Measurements from ENCODE around the gene GAB1. TPM values are rescaled to one million over a fixed set of nuclear protein-coding genes. Genes with fewer than 3 reads are reported as not detected.

The GAB1 gene
- total RNA-seq, 6 experiments from 2014 or later: 6.6 to 8.9 (median 6.9) TPM

DNA sequence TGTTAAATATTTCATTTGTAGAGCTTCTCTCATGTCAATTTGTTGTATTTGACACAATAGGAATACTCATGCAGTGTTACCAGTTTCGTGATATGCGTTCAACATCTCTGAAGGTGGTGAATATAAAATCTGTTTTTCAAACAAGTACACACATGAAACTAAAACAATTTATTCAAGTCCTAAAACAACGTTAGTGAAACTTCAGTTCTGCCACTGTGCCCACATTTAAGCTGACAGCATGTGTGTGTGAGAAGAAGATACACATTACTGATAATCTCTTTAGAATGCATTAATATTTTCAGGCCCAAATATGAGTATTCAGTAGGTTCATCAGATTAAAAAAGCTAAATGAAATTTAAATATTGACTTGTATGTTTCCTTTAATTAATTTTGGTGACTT lies 21.7 kb downstream of the GAB1 start:
- Mint-ChIP-seq H3K27ac (peak overlapping the region; percentile 70; the same call in 1 of the 2 replicates), H3K27me3 (ENCODE audit: insufficient read depth) (no peaks in the 10 kb centered on the region), H3K9me3 (no peaks in the 10 kb centered on the region), H3K4me1 (ENCODE audit: low read depth) (peaks cover 61% of the 10 kb centered on the region), H3K36me3 (ENCODE audit: low read depth) (no peaks in the 10 kb centered on the region), H3K4me3 (peak overlapping the region; percentile 64; the same call in 1 of the 2 replicates)
- no peak for DNase-seq
- TF ChIP-seq, protein P1, sequence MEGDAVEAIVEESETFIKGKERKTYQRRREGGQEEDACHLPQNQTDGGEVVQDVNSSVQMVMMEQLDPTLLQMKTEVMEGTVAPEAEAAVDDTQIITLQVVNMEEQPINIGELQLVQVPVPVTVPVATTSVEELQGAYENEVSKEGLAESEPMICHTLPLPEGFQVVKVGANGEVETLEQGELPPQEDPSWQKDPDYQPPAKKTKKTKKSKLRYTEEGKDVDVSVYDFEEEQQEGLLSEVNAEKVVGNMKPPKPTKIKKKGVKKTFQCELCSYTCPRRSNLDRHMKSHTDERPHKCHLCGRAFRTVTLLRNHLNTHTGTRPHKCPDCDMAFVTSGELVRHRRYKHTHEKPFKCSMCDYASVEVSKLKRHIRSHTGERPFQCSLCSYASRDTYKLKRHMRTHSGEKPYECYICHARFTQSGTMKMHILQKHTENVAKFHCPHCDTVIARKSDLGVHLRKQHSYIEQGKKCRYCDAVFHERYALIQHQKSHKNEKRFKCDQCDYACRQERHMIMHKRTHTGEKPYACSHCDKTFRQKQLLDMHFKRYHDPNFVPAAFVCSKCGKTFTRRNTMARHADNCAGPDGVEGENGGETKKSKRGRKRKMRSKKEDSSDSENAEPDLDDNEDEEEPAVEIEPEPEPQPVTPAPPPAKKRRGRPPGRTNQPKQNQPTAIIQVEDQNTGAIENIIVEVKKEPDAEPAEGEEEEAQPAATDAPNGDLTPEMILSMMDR (IDR thresholded peaks at IDR 0.05): no peak

- Mint-ChIP-seq H3K36me3 (ENCODE audit: low read depth) (no peaks in the 10 kb centered on the region), H3K9me3 (no peaks in the 10 kb centered on the region), H3K4me1 (ENCODE audit: low read depth) (peaks cover 60% of the 10 kb centered on the region), H3K27me3 (ENCODE audit: insufficient read depth) (no peaks in the 10 kb centered on the region), H3K27ac (peak overlapping the region; percentile 70), H3K4me3 (peak overlapping the region; percentile 64)
- TF ChIP-seq, protein P1 (IDR thresholded peaks at IDR 0.05): no peak
- peak; percentile 48 for DNase-seq
These were observed 22.4 kb downstream of the GAB1 start for GRCh38 chr4:143358923-143359643.

DNA sequence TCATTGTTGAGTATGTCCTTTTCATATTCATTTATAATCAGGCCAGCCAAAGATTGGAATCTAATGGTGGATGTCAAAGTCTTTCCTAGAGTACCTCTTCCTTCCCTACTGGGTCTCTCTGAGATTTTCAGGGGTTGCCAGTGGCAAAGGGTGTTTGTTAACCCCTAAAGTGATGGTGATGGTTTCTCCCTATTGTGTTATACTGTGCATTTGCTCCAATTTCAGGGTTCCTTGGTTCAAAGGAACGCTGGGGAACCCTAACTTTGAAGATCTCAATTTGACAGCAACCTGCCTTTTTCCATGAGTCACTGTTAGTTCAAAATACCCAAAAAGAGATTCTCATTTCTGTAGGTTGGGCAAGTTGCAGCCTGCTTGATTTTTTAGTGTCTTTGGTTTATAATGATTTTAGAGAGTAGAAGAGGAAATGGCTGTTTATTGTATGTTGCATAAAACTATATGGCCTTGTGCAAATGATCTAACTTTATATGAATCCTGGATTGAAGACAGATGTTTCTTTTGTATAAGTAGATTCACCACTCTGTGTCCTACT lies 23.0 kb downstream of the GAB1 start:
- Mint-ChIP-seq H3K27me3 (ENCODE audit: insufficient read depth) (no peaks in the 10 kb centered on the region; the same call in 1 of the 2 replicates), H3K4me3 (peak overlapping the region; percentile 64), H3K9me3 (no peaks in the 10 kb centered on the region), H3K4me1 (ENCODE audit: low read depth) (peaks cover 59% of the 10 kb centered on the region), H3K36me3 (ENCODE audit: low read depth) (no peaks in the 10 kb centered on the region), H3K27ac (peak overlapping the region; percentile 70)
- DNase-seq: no peak
- TF ChIP-seq, protein P1 (IDR thresholded peaks at IDR 0.05): no peak

GRCh38 chr4:143360838-143361625 lies 24.4 kb downstream of the GAB1 start:
- H3K4me1 Mint-ChIP-seq (ENCODE audit: low read depth): peaks cover 45% of the 10 kb centered on the region
- no peaks in the 10 kb centered on the region; the same call in 1 of the 2 replicates for H3K27me3 Mint-ChIP-seq (ENCODE audit: insufficient read depth)
- H3K4me3 Mint-ChIP-seq: peak overlapping the region; percentile 16
- no peaks in the 10 kb centered on the region for H3K9me3 Mint-ChIP-seq
- peak overlapping the region; percentile 29 for H3K27ac Mint-ChIP-seq
- TF ChIP-seq, protein P1 (IDR thresholded peaks at IDR 0.05): no peak
- H3K36me3 Mint-ChIP-seq (ENCODE audit: low read depth): no peaks in the 10 kb centered on the region; the same call in 1 of the 2 replicates
- no peak for DNase-seq

DNA sequence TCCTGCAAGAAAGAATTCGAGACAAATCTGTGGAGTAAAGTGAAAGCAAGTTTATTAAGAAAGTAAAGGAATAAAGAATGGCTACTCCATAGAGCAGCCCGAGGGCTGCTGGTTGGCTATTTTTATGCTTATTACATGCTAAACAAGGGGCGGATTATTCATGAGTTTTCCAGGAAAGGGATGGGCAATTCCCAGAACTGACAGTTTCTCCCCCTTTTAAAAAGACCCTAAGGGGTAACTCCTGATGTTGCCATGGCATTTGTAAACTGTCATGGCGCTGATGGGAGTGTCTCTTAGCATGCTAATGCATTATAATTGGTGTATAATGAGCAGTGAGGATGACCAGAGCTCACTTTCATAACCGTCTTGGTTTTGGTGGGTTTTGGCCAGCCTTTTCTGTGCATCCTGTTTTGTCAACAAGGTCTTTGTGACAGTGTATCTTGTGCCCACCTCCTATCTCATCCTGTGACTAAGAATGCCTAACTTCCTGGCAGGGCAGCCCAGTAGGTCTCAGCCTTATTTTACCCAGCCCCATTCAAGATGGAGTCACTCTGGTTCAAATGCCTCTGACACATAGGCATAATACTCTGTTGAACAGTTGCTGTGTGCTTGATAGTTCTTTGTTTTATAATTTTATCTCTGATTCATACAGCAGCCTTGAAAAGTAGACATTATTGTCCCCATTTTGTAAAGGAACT lies 25.8 kb downstream of the GAB1 start:
- DNase-seq: no peak
- H3K36me3 Mint-ChIP-seq (ENCODE audit: low read depth): no peaks in the 10 kb centered on the region; the same call in 1 of the 2 replicates
- no peaks in the 10 kb centered on the region; the same call in 1 of the 2 replicates for H3K27me3 Mint-ChIP-seq (ENCODE audit: insufficient read depth)
- TF ChIP-seq, protein P1 (IDR thresholded peaks at IDR 0.05): no peak
- H3K4me3 Mint-ChIP-seq: no peak overlapping the region
- no peaks in the 10 kb centered on the region for H3K9me3 Mint-ChIP-seq
- peaks cover 42% of the 10 kb centered on the region for H3K4me1 Mint-ChIP-seq (ENCODE audit: low read depth)
- no peak overlapping the region for H3K27ac Mint-ChIP-seq

All from HFFc6 (cell line).